K562 (cell line): ENCODE data around the gene ABHD16B. TPM values are rescaled to one million over a fixed set of nuclear protein-coding genes. Genes with fewer than 3 reads are reported as not detected.

ENCODE experiments used
- CC2D1A ChIP-seq: fragments of 450-650 bp; IDR thresholded peaks from 2 replicates; pipeline ENCODE4 v1.6.1; 2017; ENCODE audit warnings: mild to moderate bottlenecking
- ETS1 ChIP-seq: conservative IDR thresholded peaks from 2 replicates; pipeline ENCODE4 v1.6.1; 2011; ENCODE audit warnings: low read depth, mild to moderate bottlenecking, low read length; ENCODE audit not compliant: control insufficient read depth
- GATAD2B ChIP-seq: fragments of 450-650 bp; IDR thresholded peaks from 2 replicates; pipeline ENCODE4 v1.6.1; 2017; ENCODE audit warnings: mild to moderate bottlenecking, borderline replicate concordance
- HES1 ChIP-seq: fragments of 450-650 bp; IDR thresholded peaks from 2 replicates; pipeline ENCODE4 v1.6.1; 2016; ENCODE audit warnings: low read depth, mild to moderate bottlenecking, moderate library complexity
- JUN ChIP-seq, 2 experiments: sonication (generic) in 1 of 2; formaldehyde crosslinking in 1 of 2; IDR thresholded peaks; 2 replicates each; pipeline versions ENCODE4 v1.6.1 to v1.8.0; 2012 to 2022; ENCODE audit warnings: borderline replicate concordance in 2 of 2, mild to moderate bottlenecking in 2 of 2, improper control_type of control experiment in 1 of 2, low read depth in 1 of 2, low read length in 1 of 2, missing genetic modification reagents in 1 of 2
- NFIC ChIP-seq: fragments of 450-650 bp; IDR thresholded peaks from 2 replicates; pipeline ENCODE4 v1.6.1; 2017; ENCODE audit warnings: mild to moderate bottlenecking, inconsistent platforms
- RBM39 ChIP-seq: fragments of 200-400 bp; formaldehyde crosslinking; optimal IDR thresholded peaks from 2 replicates; pipeline ENCODE3; 2018; ENCODE audit warnings: low read depth, low read length
- SREBF2 ChIP-seq: sonication (generic); formaldehyde crosslinking; IDR thresholded peaks from 2 replicates; pipeline ENCODE4 v1.4.0; 2020; ENCODE audit warnings: mild to moderate bottlenecking, missing genetic modification reagents
- THRAP3 ChIP-seq: fragments of 450-650 bp; IDR thresholded peaks from 2 replicates; pipeline ENCODE4 v1.6.1; 2016; ENCODE audit warnings: mild to moderate bottlenecking, inconsistent platforms, borderline replicate concordance
- ZBTB1 ChIP-seq: sonication (generic); formaldehyde crosslinking; IDR thresholded peaks from 2 replicates; pipeline ENCODE4 v1.8.1; 2023; ENCODE audit warnings: missing genetic modification reagents, low read depth, mild to moderate bottlenecking, borderline replicate concordance
- ZBTB49 ChIP-seq: sonication (generic); formaldehyde crosslinking; IDR thresholded peaks from 2 replicates; pipeline ENCODE4 v1.8.0; 2022; ENCODE audit warnings: missing genetic modification reagents, mild to moderate bottlenecking, borderline replicate concordance
- ZFX ChIP-seq: sonication (generic); formaldehyde crosslinking; IDR thresholded peaks from 2 replicates; pipeline ENCODE4 v1.8.0; 2022; ENCODE audit warnings: mild to moderate bottlenecking, missing genetic modification reagents, moderate library complexity
- ZNF347 ChIP-seq: fragments of 450-650 bp; formaldehyde crosslinking; IDR thresholded peaks from 2 replicates; pipeline ENCODE4 v1.4.0; 2020; ENCODE audit warnings: low read depth, mild to moderate bottlenecking, moderate library complexity
- ZNF507 ChIP-seq: conservative IDR thresholded peaks from 2 replicates; pipeline ENCODE4 v1.6.1; 2017; ENCODE audit warnings: missing genetic modification characterization, missing compliant biosample characterization
- ZNF589 ChIP-seq: fragments of 200-800 bp; sonication (Bioruptor generic); IDR thresholded peaks from 2 replicates; pipeline ENCODE4 v1.6.1; 2016; ENCODE audit warnings: low read depth, missing genetic modification characterization, missing compliant biosample characterization
- ZNF609 ChIP-seq: sonication (generic); formaldehyde crosslinking; IDR thresholded peaks from 2 replicates; pipeline ENCODE4 v1.8.1; 2023; ENCODE audit warnings: missing genetic modification reagents, mild to moderate bottlenecking, borderline replicate concordance
- ZZZ3 ChIP-seq: fragments of 450-650 bp; IDR thresholded peaks from 2 replicates; pipeline ENCODE4 v1.6.1; 2016; ENCODE audit warnings: antibody characterized with exemption, mild to moderate bottlenecking, moderate library complexity
- polyA plus RNA-seq, 8 experiments: library from polyadenylated mRNA; depleted of rRNA in 4 of 8; stranded (reverse) in 5 of 8; unstranded in 3 of 8; fragments of >200 nt; fragmentation: Nextera tagmentation in 2 of 8; fragmentation: Illumina TruSeq in 1 of 8; extraction: Ambion mirVana in 2 of 8; extraction: Trizol in 1 of 8; gene quantifications; 2 replicates each; pipeline versions ENCODE4 v1.2.1 to v1.2.3, GENCODE V29; 2011 to 2014; ENCODE audit warnings: inconsistent platforms in 1 of 8, missing spikeins in 1 of 8
- total RNA-seq, 7 experiments: library from RNA; depleted of rRNA in 6 of 7; stranded (reverse); fragments of >200 nt in 6 of 7; fragmentation: Illumina TruSeq in 2 of 7; extraction: Trizol in 2 of 7; gene quantifications; 2 replicates each; pipeline versions ENCODE4 v1.2.1 to v1.2.3, GENCODE V29; 2011 to 2021; ENCODE audit warnings: low replicate concordance in 1 of 7

Gene ABHD16B
- total and polyA plus RNA-seq, 9 of the 15 experiments (the other 6 are each of a cell fraction or from before 2014, with no cell fraction given) = not detected

- TF ChIP-seq ZNF609 (no peak), SREBF2 (no peak), ZZZ3 (no peak), ZNF507 (no peak), ETS1 (peak; percentile 67; the same call in 1 of the 2 replicates), ZBTB1 (no peak), HES1 (no peak), ZNF347 (CRISPR knock-in tag) (no peak), THRAP3 (no peak), GATAD2B (no peak), JUN (IDR thresholded peaks at IDR 0.05; ENCODE audit: borderline replicate concordance, low read depth, low read length) (peak; percentile 74; the same call in 1 of the 2 replicates), JUN (CRISPR knock-in tag; IDR thresholded peaks at IDR 0.05; ENCODE audit: borderline replicate concordance) (no peak), ZFX (peak; percentile 73), NFIC (peak; percentile 32; the same call in 1 of the 2 replicates), CC2D1A (no peak), RBM39 (no peak), ZBTB49 (CRISPR knock-in tag) (no peak), ZNF589 (CRISPR knock-in tag) (no peak)
These were observed 3.8 kb downstream of the ABHD16B start, which contains the start of gene TPD52L2 (continued) for GRCh38 chr20:63864978-63865640.
